Spleen (tissue), 11 donors: ENCODE results near the gene MON1B. TPM values are rescaled to one million over a fixed set of nuclear protein-coding genes. Genes with fewer than 3 reads are reported as not detected.

Experiments used
- DNase-seq: peaks from one replicate; pipeline ENCODE4 v3.0.0-alpha.2; 2020
- H3K27ac ChIP-seq, 8 donors: fragments of 200-600 bp; sonication (generic) in 7 of 8; 1 replicate in 4 of 8; 2 replicates in 4 of 8; pipeline versions ENCODE4 v1.5.0 to v1.8.0; 2016 to 2021; ENCODE audit warnings: inconsistent platforms in 4 of 8, mild to moderate bottlenecking in 4 of 8, moderate library complexity in 1 of 8
- H3K27me3 ChIP-seq, 7 donors: fragments of 200-600 bp; sonication (generic) in 6 of 7; replicated peaks in 1 of 7; 1 replicate in 4 of 7; 2 replicates in 3 of 7; pipeline versions ENCODE4 v1.5.0 to v1.8.0; 2016 to 2021; ENCODE audit warnings: inconsistent platforms in 3 of 7, mild to moderate bottlenecking in 1 of 7
- H3K36me3 ChIP-seq, 6 donors: fragments of 200-600 bp; sonication (generic) in 5 of 6; 1 replicate in 4 of 6; 2 replicates in 2 of 6; pipeline versions ENCODE4 v1.5.0 to v1.8.0; 2016 to 2021; ENCODE audit warnings: inconsistent platforms in 2 of 6
- H3K4me1 ChIP-seq, 6 donors: fragments of 200-600 bp; sonication (generic) in 5 of 6; 1 replicate in 3 of 6; 2 replicates in 3 of 6; pipeline versions ENCODE4 v1.5.0 to v1.8.0; 2016 to 2021; ENCODE audit warnings: inconsistent platforms in 3 of 6
- H3K4me3 ChIP-seq, 8 donors: fragments of 200-600 bp; sonication (generic) in 7 of 8; 1 replicate in 4 of 8; 2 replicates in 4 of 8; pipeline versions ENCODE4 v1.5.0 to v1.8.0; 2016 to 2021; ENCODE audit warnings: inconsistent platforms in 4 of 8, mild to moderate bottlenecking in 4 of 8, moderate library complexity in 2 of 8
- H3K9me3 ChIP-seq, 8 donors: fragments of 200-600 bp; sonication (generic) in 7 of 8; 1 replicate in 4 of 8; 2 replicates in 4 of 8; pipeline versions ENCODE4 v1.5.0 to v1.8.0; 2016 to 2021; ENCODE audit warnings: inconsistent platforms in 4 of 8
- CTCF ChIP-seq, 11 experiments: fragments of 200-600 bp in 7 of 11; fragments of 450-650 bp in 4 of 11; sonication (generic) in 4 of 11; IDR thresholded peaks in 8 of 11; conservative IDR thresholded peaks in 3 of 11; 1 replicate in 7 of 11; 2 replicates in 4 of 11; pipeline versions ENCODE4 v1.4.0 to v1.8.0; 2016 to 2021; ENCODE audit warnings: antibody characterized with exemption in 11 of 11, inconsistent platforms in 4 of 11, mild to moderate bottlenecking in 1 of 11
- POLR2A ChIP-seq, 3 donors: fragments of 450-650 bp; IDR thresholded peaks; one replicate each; pipeline ENCODE4 v1.5.1; 2017; ENCODE audit warnings: antibody characterized with exemption in 3 of 3, mild to moderate bottlenecking in 1 of 3
- POLR2AphosphoS5 ChIP-seq, 3 donors: sonication (generic); formaldehyde crosslinking; IDR thresholded peaks; one replicate each; pipeline ENCODE4 v1.5.1; 2017; ENCODE audit warnings: antibody characterized with exemption in 3 of 3
- WGBS, 5 donors: extraction: QIAGEN DNeasy Blood & Tissue Kit in 3 of 5; methylation state at CpG; one replicate each; pipeline versions ENCODE4 v1.1.5 to v1.1.7; 2013 to 2018; 5-methylcytosine and 5-hydroxymethylcytosine counted together
- intact Hi-C: fragments of 100-400 bp; cut with DNase I; formaldehyde crosslinking; loops from one replicate; pipeline ENCODE4 v1.15.0; 2023; ENCODE audit warnings: low total_unique reads
- polyA plus RNA-seq, 3 donors: library from polyadenylated mRNA; stranded (reverse); fragments of 200-250 nt; gene quantifications; one replicate each; pipeline ENCODE4 v1.2.1, GENCODE V29; 2013
- total RNA-seq, 7 donors: library from RNA; depleted of rRNA in 3 of 7; stranded (reverse); fragments of >200 nt in 3 of 7; fragmentation: NEBNext Ultra II Directional in 4 of 7; extraction: Animal tissue kit (Norgen Biotek cat#: 25700) in 4 of 7; gene quantifications; one replicate each; pipeline versions ENCODE4 v1.1.0 to v1.2.1, GENCODE V29; 2016 to 2021
- donor health status: healthy with polysubstance abuse.
- donor health status: DM: no; HTN: no; CAD: no; lungs with moderate emphysema.
- donor health status: DM: no; HTN: no; CAD: no.
- donor health status: Bipolar disorder and iron deficiency.
- donor health status: healthy.
- donor health status: DM: no; HTN: no; CAD: no.
- donor health status: DM: yes; HTN: yes; CAD: no.

Gene MON1B
- total and polyA plus RNA-seq, 10 donors = 7.5 to 71.0 (median 45.5) TPM

- Histone ChIP-seq H3K9me3 (no peaks in the 10 kb centered on the region), H3K27me3 (peaks cover 0 to 3% (median 0%) of the 10 kb centered on the region in 7 donors), H3K27ac (no peak overlapping the region), H3K4me3 (no peak overlapping the region), H3K4me1 (no peaks in the 10 kb centered on the region), H3K36me3 (no peaks in the 10 kb centered on the region)
- DNase-seq = no peak
- 90 to 96% (median 94%) methylated on average over 3 of the region's 3 CpGs for WGBS, 5 donors
- intact Hi-C loops = no loop called here
- TF ChIP-seq CTCF (IDR thresholded peaks at IDR 0.05 in 8 of 11, conservative IDR thresholded peaks at IDR 0.05 in 3 of 11) (no peak), POLR2AphosphoS5 (IDR thresholded peaks at IDR 0.05) (no peak), POLR2A (IDR thresholded peaks at IDR 0.05) (no peak)
Observed at GRCh38 chr16:77225182-77225581, 34.2 kb downstream of the MON1B start.

- Histone ChIP-seq H3K36me3 (no peaks in the 10 kb centered on the region), H3K27me3 (peaks cover 0 to 9% (median 0%) of the 10 kb centered on the region in 7 donors), H3K4me3 (no peak overlapping the region), H3K27ac (no peak overlapping the region), H3K4me1 (no peaks in the 10 kb centered on the region), H3K9me3 (no peaks in the 10 kb centered on the region)
- WGBS, 5 donors = 78 to 83% (median 82%) methylated on average over 5 of the region's 5 CpGs
- no peak for DNase-seq
- TF ChIP-seq POLR2A (IDR thresholded peaks at IDR 0.05) (no peak), CTCF (IDR thresholded peaks at IDR 0.05 in 8 of 11, conservative IDR thresholded peaks at IDR 0.05 in 3 of 11) (no peak), POLR2AphosphoS5 (IDR thresholded peaks at IDR 0.05) (no peak)
- intact Hi-C loops = no loop called here
Observed at GRCh38 chr16:77227745-77228144, 36.8 kb downstream of the MON1B start.

- 54 to 72% (median 62%) methylated on average over 3 of the region's 3 CpGs for WGBS, 5 donors
- Histone ChIP-seq H3K36me3 (no peaks in the 10 kb centered on the region), H3K4me3 (no peak overlapping the region), H3K4me1 (peaks cover 0 to 3% (median 1%) of the 10 kb centered on the region in 6 donors), H3K27me3 (peaks cover 0 to 34% (median 5%) of the 10 kb centered on the region in 7 donors), H3K27ac (no peak overlapping the region), H3K9me3 (no peaks in the 10 kb centered on the region)
- no peak for DNase-seq
- intact Hi-C loops = no loop called here
- no peak for TF ChIP-seq POLR2A (IDR thresholded peaks at IDR 0.05)
- no peak for TF ChIP-seq POLR2AphosphoS5 (IDR thresholded peaks at IDR 0.05)
- TF ChIP-seq CTCF (IDR thresholded peaks at IDR 0.05 in 8 of 11, conservative IDR thresholded peaks at IDR 0.05 in 3 of 11) = no peak
Observed at GRCh38 chr16:77231047-77231446, 40.1 kb downstream of the MON1B start.

- Histone ChIP-seq H3K4me3 (no peak overlapping the region), H3K27ac (no peak overlapping the region), H3K4me1 (peaks cover 0 to 8% (median 6%) of the 10 kb centered on the region in 6 donors), H3K9me3 (no peaks in the 10 kb centered on the region), H3K27me3 (peaks cover 0 to 41% (median 3%) of the 10 kb centered on the region in 7 donors), H3K36me3 (no peaks in the 10 kb centered on the region)
- TF ChIP-seq POLR2A (IDR thresholded peaks at IDR 0.05) = no peak
- TF ChIP-seq CTCF (IDR thresholded peaks at IDR 0.05 in 8 of 11, conservative IDR thresholded peaks at IDR 0.05 in 3 of 11) = no peak
- no peak for TF ChIP-seq POLR2AphosphoS5 (IDR thresholded peaks at IDR 0.05)
- 74 to 79% (median 79%) methylated on average over 9 of the region's 9 CpGs for WGBS, 5 donors
- no peak for DNase-seq
- intact Hi-C loops = no loop called here
Observed at GRCh38 chr16:77233799-77234519, 43.0 kb downstream of the MON1B start.
